Osteocyte (in vitro differentiated cells): ENCODE measurements around the gene NRN1L. TPM values are rescaled to one million over a fixed set of nuclear protein-coding genes. Genes with fewer than 3 reads are reported as not detected.
"Not testable (repeated sequence)": the region's sequence is repeated elsewhere in the genome, so short reads cannot be mapped to it uniquely, and the experiment has no call there.

ENCODE experiments used
- DNase-seq: peaks from one replicate; pipeline ENCODE4 v3.0.0; 2021; ENCODE audit warnings: mixed read lengths; ENCODE audit not compliant: unreplicated experiment; ENCODE audit errors: extremely low spot score
- H3K27ac Mint-ChIP-seq: one replicate; pipeline ENCODE4 v1.8.0; 2021; ENCODE audit warnings: mild to moderate bottlenecking, mixed read lengths; ENCODE audit not compliant: unreplicated experiment
- H3K27me3 Mint-ChIP-seq: one replicate; pipeline ENCODE4 v1.8.0; 2021; ENCODE audit warnings: mixed read lengths; ENCODE audit not compliant: unreplicated experiment
- H3K36me3 Mint-ChIP-seq: one replicate; pipeline ENCODE4 v1.8.0; 2021; ENCODE audit warnings: mixed read lengths; ENCODE audit not compliant: unreplicated experiment
- H3K4me1 Mint-ChIP-seq: one replicate; pipeline ENCODE4 v1.8.0; 2021; ENCODE audit warnings: mixed read lengths; ENCODE audit not compliant: unreplicated experiment
- H3K4me3 Mint-ChIP-seq: one replicate; pipeline ENCODE4 v1.8.0; 2021; ENCODE audit warnings: mild to moderate bottlenecking, moderate library complexity, mixed read lengths; ENCODE audit not compliant: unreplicated experiment
- H3K9me3 Mint-ChIP-seq: one replicate; pipeline ENCODE4 v1.8.0; 2021; ENCODE audit warnings: mixed read lengths; ENCODE audit not compliant: unreplicated experiment
- CTCF ChIP-seq: fragments of 200-600 bp; sonication (generic); IDR thresholded peaks from 2 replicates; pipeline ENCODE4 v1.5.0; 2021; ENCODE audit warnings: antibody characterized with exemption, mild to moderate bottlenecking, moderate library complexity
- total RNA-seq: library from RNA; stranded (reverse); gene quantifications from 2 replicates; pipeline ENCODE4 v1.2.1, GENCODE V29; 2021

NRN1L gene
- total RNA-seq, 1 donor from 2014 or later, result 1.5 TPM

GRCh38 chr16:67862623-67863583, 21.8 kb upstream of the NRN1L start:
- peaks cover 28% of the 10 kb centered on the region for H3K4me1 Mint-ChIP-seq
- H3K27me3 Mint-ChIP-seq, result no peaks in the 10 kb centered on the region
- DNase-seq, result no peak
- TF ChIP-seq CTCF, result no peak
- no peaks in the 10 kb centered on the region for H3K9me3 Mint-ChIP-seq
- peak overlapping the region; percentile 68 for H3K27ac Mint-ChIP-seq
- H3K36me3 Mint-ChIP-seq, result peaks cover 12% of the 10 kb centered on the region
- H3K4me3 Mint-ChIP-seq, result peak overlapping the region; percentile 9

- not testable (repeated sequence) for H3K9me3 Mint-ChIP-seq, DNase-seq, H3K4me3 Mint-ChIP-seq, H3K27me3 Mint-ChIP-seq
- peak overlapping the region; percentile 62 for H3K27ac Mint-ChIP-seq
- H3K36me3 Mint-ChIP-seq, result peaks cover 14% of the 10 kb centered on the region
- peaks cover 26% of the 10 kb centered on the region for H3K4me1 Mint-ChIP-seq
Measured at GRCh38 chr16:67864044-67864443, 20.6 kb upstream of the NRN1L start.

GRCh38 chr16:67864594-67864993, 20.1 kb upstream of the NRN1L start:
- DNase-seq, result no peak
- H3K36me3 Mint-ChIP-seq, result peaks cover 14% of the 10 kb centered on the region
- no peaks in the 10 kb centered on the region for H3K27me3 Mint-ChIP-seq
- peak overlapping the region; percentile 60 for H3K27ac Mint-ChIP-seq
- peaks cover 26% of the 10 kb centered on the region for H3K4me1 Mint-ChIP-seq
- H3K9me3 Mint-ChIP-seq, result no peaks in the 10 kb centered on the region
- no peak overlapping the region for H3K4me3 Mint-ChIP-seq
- no peak for TF ChIP-seq CTCF

GRCh38 chr16:67865318-67865717, 19.4 kb upstream of the NRN1L start:
- no peaks in the 10 kb centered on the region for H3K27me3 Mint-ChIP-seq
- H3K4me1 Mint-ChIP-seq, result peaks cover 26% of the 10 kb centered on the region
- TF ChIP-seq CTCF, result peak; percentile 39
- H3K27ac Mint-ChIP-seq, result no peak overlapping the region
- H3K4me3 Mint-ChIP-seq, result no peak overlapping the region
- DNase-seq, result no peak
- no peaks in the 10 kb centered on the region for H3K9me3 Mint-ChIP-seq
- peaks cover 20% of the 10 kb centered on the region for H3K36me3 Mint-ChIP-seq

GRCh38 chr16:67868290-67868689, 16.4 kb upstream of the NRN1L start:
- H3K9me3 Mint-ChIP-seq, result no peaks in the 10 kb centered on the region
- no peak overlapping the region for H3K27ac Mint-ChIP-seq
- peaks cover 10% of the 10 kb centered on the region for H3K4me1 Mint-ChIP-seq
- DNase-seq, result no peak
- TF ChIP-seq CTCF, result no peak
- peaks cover 25% of the 10 kb centered on the region for H3K36me3 Mint-ChIP-seq
- H3K27me3 Mint-ChIP-seq, result no peaks in the 10 kb centered on the region
- no peak overlapping the region for H3K4me3 Mint-ChIP-seq
